ENCODE measurements around the gene PEX26. TPM values are rescaled to one million over a fixed set of nuclear protein-coding genes. Genes with fewer than 3 reads are reported as not detected.

PEX26 gene
- total and polyA plus RNA-seq, 2 of the 13 experiments (the other 11 are each of a cell fraction or from before 2014, with no cell fraction given), result 10.6 to 25.1 TPM

GRCh38 chr22:18075720-18076497 lies 1.9 kb upstream of the PEX26 start (continued):
- TF ChIP-seq ZNF629 (CRISPR knock-in tag; conservative IDR thresholded peaks at IDR 0.05) (no peak), ZFP36 (IDR thresholded peaks at IDR 0.05; ENCODE audit: borderline replicate concordance, low read depth, low read length, partially characterized antibody) (no peak), JARID2 (CRISPR knock-in tag; IDR thresholded peaks at IDR 0.05; ENCODE audit: insufficient replicate concordance) (no peak), SIN3B (IDR thresholded peaks at IDR 0.05; ENCODE audit: low read length) (peak; percentile 46; the same call in 1 of the 2 replicates), THAP11 (CRISPR knock-in tag; IDR thresholded peaks at IDR 0.05) (peak; percentile 77), NR2F6 (IDR thresholded peaks at IDR 0.05) (no peak), NR2F6 (CRISPR knock-in tag; IDR thresholded peaks at IDR 0.05) (peak; percentile 27; the same call in 1 of the 2 replicates), ZNF547 (CRISPR knock-in tag; IDR thresholded peaks at IDR 0.05) (0 out of 2 replicates have a peak, but pooled peaks have one; percentile 39), ZNF740 (CRISPR knock-in tag; IDR thresholded peaks at IDR 0.05) (no peak), GATAD2A (CRISPR knock-in tag; IDR thresholded peaks at IDR 0.05) (no peak), POLR2AphosphoS5 (IDR thresholded peaks at IDR 0.05; ENCODE audit: low read depth, low read length) (no peak), YEATS2 (CRISPR knock-in tag; IDR thresholded peaks at IDR 0.05; ENCODE audit: borderline replicate concordance) (peak; percentile 57; the same call in 1 of the 2 replicates), ZBTB25 (CRISPR knock-in tag; IDR thresholded peaks at IDR 0.05) (peak; percentile 27; the same call in 1 of the 2 replicates), ZNF557 (CRISPR knock-in tag; IDR thresholded peaks at IDR 0.05) (no peak), IRF2 (CRISPR knock-in tag; IDR thresholded peaks at IDR 0.05) (peak; percentile 56; the same call in 1 of the 2 replicates), GABPA (IDR thresholded peaks at IDR 0.05; ENCODE audit: low read depth, low read length) (no peak), GABPA (CRISPR knock-in tag; IDR thresholded peaks at IDR 0.05; ENCODE audit: low read depth) (0 out of 2 replicates have a peak, but pooled peaks have one; percentile 16), POLR2AphosphoS2 (IDR thresholded peaks at IDR 0.05; ENCODE audit: low read depth, low read length) (no peak), ATF3 (CRISPR knock-in tag; IDR thresholded peaks at IDR 0.05) (no peak), BCL6 (CRISPR knock-in tag; IDR thresholded peaks at IDR 0.05) (peak; percentile 20; the same call in 1 of the 2 replicates), MIER3 (CRISPR knock-in tag; IDR thresholded peaks at IDR 0.05; ENCODE audit: borderline replicate concordance) (peak; percentile 52; the same call in 1 of the 2 replicates), ZNF501 (CRISPR knock-in tag; IDR thresholded peaks at IDR 0.05) (no peak), ZNF800 (CRISPR knock-in tag; IDR thresholded peaks at IDR 0.05) (peak; percentile 36; the same call in 1 of the 2 replicates), DBP (CRISPR knock-in tag; IDR thresholded peaks at IDR 0.05; ENCODE audit: not compliant biosample characterization) (no peak), DNMT1 (CRISPR knock-in tag; IDR thresholded peaks at IDR 0.05) (no peak), MIXL1 (CRISPR knock-in tag; IDR thresholded peaks at IDR 0.05) (0 out of 2 replicates have a peak, but pooled peaks have one; percentile 43), TSC22D2 (CRISPR knock-in tag; IDR thresholded peaks at IDR 0.05; ENCODE audit: borderline replicate concordance) (no peak; the same call in 1 of the 2 replicates), XBP1 (CRISPR knock-in tag; IDR thresholded peaks at IDR 0.05) (no peak)
